ENCODE measurements around the gene TRIM17.

The TRIM17 gene

DNA sequence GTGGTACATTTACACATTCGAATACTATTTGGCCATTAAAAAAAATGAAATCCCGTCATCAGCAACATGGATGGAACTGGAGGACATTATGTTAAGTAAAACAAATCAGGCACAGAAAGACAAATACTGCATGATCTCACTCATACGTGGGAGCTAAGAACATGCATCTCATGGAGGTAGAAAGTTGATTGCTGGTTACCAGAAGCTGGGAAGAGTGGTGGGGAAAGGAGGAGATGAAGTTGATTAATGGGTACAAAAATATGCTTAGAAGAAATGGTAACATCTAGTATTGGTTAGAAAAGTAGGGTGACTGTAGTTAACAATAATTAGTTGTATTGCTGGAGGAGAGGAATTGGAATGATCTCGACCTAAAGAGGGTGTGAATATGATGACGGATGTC lies 45.9 kb upstream of the TRIM17 start:
- no peaks in the 10 kb centered on the region for H3K9me3 ChIP-seq (ENCODE audit: insufficient read depth, low read length, severe bottlenecking)
- H2AFZ ChIP-seq (ENCODE audit: low read depth, low read length) = no peak overlapping the region
- H4K20me1 ChIP-seq (ENCODE audit: insufficient read depth, low read length) = no peaks in the 10 kb centered on the region
- no peaks in the 10 kb centered on the region for H3K36me3 ChIP-seq (ENCODE audit: insufficient read depth, low read length)
- no peaks in the 10 kb centered on the region for H3K4me1 ChIP-seq (ENCODE audit: insufficient read depth, low read length)
- H3K79me2 ChIP-seq (ENCODE audit: insufficient read depth, low read length) = no peaks in the 10 kb centered on the region
- TF ChIP-seq EZH2 (IDR thresholded peaks at IDR 0.05; ENCODE audit: borderline replicate concordance, low read depth, low read length, severe bottlenecking) = no peak
- no peak for TF ChIP-seq CTCF (IDR thresholded peaks at IDR 0.05; ENCODE audit: borderline replicate concordance, extremely low read depth, low read length, poor library complexity, severe bottlenecking)
- ATAC-seq (ENCODE audit: insufficient read depth, low read depth) (no peak), DNase-seq (no peak)
- no peak overlapping the region for H3K27ac ChIP-seq (ENCODE audit: low read length)
- H3K4me2 ChIP-seq (ENCODE audit: insufficient read depth, low read length) = no peak overlapping the region
- H3K9ac ChIP-seq (ENCODE audit: low read depth, low read length) = no peak overlapping the region
- no peak overlapping the region for H3K4me3 ChIP-seq (ENCODE audit: low read depth in 1 of 2, low read length in 2 of 2)
- peaks cover 12% of the 10 kb centered on the region for H3K27me3 ChIP-seq (ENCODE audit: insufficient read depth, low read length, poor library complexity)

DNA sequence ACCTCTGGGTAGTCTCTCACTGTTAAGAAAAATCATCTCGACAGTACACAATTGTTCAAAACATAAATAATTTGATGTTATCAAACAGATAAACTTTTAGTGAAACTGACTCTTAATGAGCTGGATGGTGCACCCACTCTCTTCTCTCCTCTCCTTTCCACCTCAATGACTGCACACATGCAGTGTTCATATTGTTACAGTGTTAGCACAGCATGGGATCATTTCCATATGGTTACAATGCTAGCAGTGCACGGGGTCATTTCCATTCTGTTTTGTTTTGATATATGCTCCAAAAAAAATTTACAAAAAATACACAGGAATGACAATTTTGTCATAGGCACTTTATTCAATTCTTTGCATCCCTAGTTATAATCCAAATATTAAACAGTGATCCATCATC lies 44.2 kb upstream of the TRIM17 start:
- H3K4me1 ChIP-seq (ENCODE audit: insufficient read depth, low read length) = no peaks in the 10 kb centered on the region
- H3K27me3 ChIP-seq (ENCODE audit: insufficient read depth, low read length, poor library complexity) = peaks cover 7% of the 10 kb centered on the region
- H3K4me2 ChIP-seq (ENCODE audit: insufficient read depth, low read length) = no peak overlapping the region
- H3K9me3 ChIP-seq (ENCODE audit: insufficient read depth, low read length, severe bottlenecking) = no peaks in the 10 kb centered on the region
- H3K36me3 ChIP-seq (ENCODE audit: insufficient read depth, low read length) = no peaks in the 10 kb centered on the region
- ATAC-seq (ENCODE audit: insufficient read depth, low read depth) (no peak), DNase-seq (no peak)
- no peaks in the 10 kb centered on the region for H4K20me1 ChIP-seq (ENCODE audit: insufficient read depth, low read length)
- no peak overlapping the region for H3K9ac ChIP-seq (ENCODE audit: low read depth, low read length)
- no peak overlapping the region for H2AFZ ChIP-seq (ENCODE audit: low read depth, low read length)
- no peak overlapping the region for H3K27ac ChIP-seq (ENCODE audit: low read length)
- H3K79me2 ChIP-seq (ENCODE audit: insufficient read depth, low read length) = no peaks in the 10 kb centered on the region
- TF ChIP-seq CTCF (IDR thresholded peaks at IDR 0.05; ENCODE audit: borderline replicate concordance, extremely low read depth, low read length, poor library complexity, severe bottlenecking) (no peak), EZH2 (IDR thresholded peaks at IDR 0.05; ENCODE audit: borderline replicate concordance, low read depth, low read length, severe bottlenecking) (no peak)
- no peak overlapping the region for H3K4me3 ChIP-seq (ENCODE audit: low read depth in 1 of 2, low read length in 2 of 2)

DNA sequence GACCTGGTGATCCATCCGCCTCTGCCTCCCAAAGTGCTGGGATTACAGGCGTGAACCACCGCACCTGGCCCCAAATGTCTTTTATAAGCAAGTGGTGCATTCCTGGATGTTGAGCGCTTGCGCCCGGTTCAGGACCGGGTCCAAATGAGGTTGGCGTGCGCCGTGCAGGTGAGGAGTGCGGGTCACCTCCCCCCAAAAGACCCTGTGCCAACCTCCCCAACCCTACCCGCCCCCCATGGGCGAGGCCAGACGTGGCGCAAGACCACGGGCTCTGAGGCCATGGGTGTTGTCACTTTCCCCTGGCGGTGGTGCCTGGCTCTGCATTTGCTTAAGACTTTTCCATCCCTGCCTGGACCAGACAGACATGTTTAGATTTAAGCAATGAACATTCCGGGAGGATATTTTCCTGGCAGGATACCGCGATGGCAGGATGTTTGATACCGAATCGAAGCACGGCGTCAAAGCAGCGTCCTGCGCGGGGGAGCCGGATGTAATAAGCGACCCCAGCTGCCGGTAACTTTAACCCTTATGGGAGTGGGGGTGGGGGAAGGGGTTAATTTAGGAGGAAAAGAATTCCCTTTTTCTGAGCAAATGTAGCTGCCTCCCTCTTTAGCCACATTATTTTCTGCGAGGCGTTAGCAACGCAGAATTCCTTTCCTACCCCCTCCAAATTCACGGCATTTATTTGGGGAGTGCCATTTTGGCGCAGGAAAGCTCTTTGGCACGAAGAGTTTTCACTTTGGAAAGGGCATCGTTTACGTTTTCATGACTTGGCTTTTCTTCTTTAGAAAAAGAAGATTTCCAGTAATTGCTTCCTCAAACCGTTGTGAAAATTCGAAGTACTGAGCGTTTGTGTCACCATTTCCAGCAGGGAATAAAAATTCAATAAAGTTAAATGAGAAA lies 42.7 kb upstream of the TRIM17 start:
- Histone ChIP-seq H3K4me2 (ENCODE audit: insufficient read depth, low read length) (no peak overlapping the region), H2AFZ (ENCODE audit: low read depth, low read length) (no peak overlapping the region), H3K9me3 (ENCODE audit: insufficient read depth, low read length, severe bottlenecking) (no peaks in the 10 kb centered on the region), H3K4me1 (ENCODE audit: insufficient read depth, low read length) (no peaks in the 10 kb centered on the region), H3K36me3 (ENCODE audit: insufficient read depth, low read length) (no peaks in the 10 kb centered on the region), H3K9ac (ENCODE audit: low read depth, low read length) (no peak overlapping the region), H3K27ac (ENCODE audit: low read length) (no peak overlapping the region), H3K79me2 (ENCODE audit: insufficient read depth, low read length) (no peaks in the 10 kb centered on the region), H3K4me3 (ENCODE audit: low read depth in 1 of 2, low read length in 2 of 2) (no peak overlapping the region), H4K20me1 (ENCODE audit: insufficient read depth, low read length) (no peaks in the 10 kb centered on the region), H3K27me3 (ENCODE audit: insufficient read depth, low read length, poor library complexity) (peaks cover 4% of the 10 kb centered on the region)
- DNase-seq (no peak), ATAC-seq (ENCODE audit: insufficient read depth, low read depth) (no peak)
- TF ChIP-seq EZH2 (IDR thresholded peaks at IDR 0.05; ENCODE audit: borderline replicate concordance, low read depth, low read length, severe bottlenecking) (no peak), CTCF (IDR thresholded peaks at IDR 0.05; ENCODE audit: borderline replicate concordance, extremely low read depth, low read length, poor library complexity, severe bottlenecking) (peak; percentile 20)
